H1 (cell line): ENCODE results near the gene PTCH1.

ENCODE experiments used
- ASH2L ChIP-seq: fragments of 200-600, 300-600 bp; sonication (generic); IDR thresholded peaks from one replicate; pipeline ENCODE4 v1.7.1; 2017; ENCODE audit warnings: low read length
- CEBPB ChIP-seq: IDR thresholded peaks from 2 replicates; pipeline ENCODE4 v1.6.1; 2012; ENCODE audit warnings: low read depth, low read length
- POLR2A ChIP-seq, 2 experiments: IDR thresholded peaks; 1 replicate in 1 of 2; 2 replicates in 1 of 2; pipeline ENCODE4 v1.6.1; 2011; ENCODE audit warnings: low read depth in 2 of 2, low read length in 2 of 2, mild to moderate bottlenecking in 2 of 2; ENCODE audit errors: control extremely low read depth in 1 of 2
- POLR2AphosphoS5 ChIP-seq: IDR thresholded peaks from 2 replicates; pipeline ENCODE4 v1.6.1; 2011; ENCODE audit warnings: low read depth, low read length
- RAD21 ChIP-seq, 2 experiments: IDR thresholded peaks in 1 of 2; conservative IDR thresholded peaks in 1 of 2; 2 replicates each; pipeline ENCODE4 v1.6.1; 2011; ENCODE audit warnings: low read depth in 2 of 2, low read length in 2 of 2, improper control_type of control experiment in 1 of 2, inconsistent platforms in 1 of 2, mild to moderate bottlenecking in 1 of 2, moderate library complexity in 1 of 2
- ZNF274 ChIP-seq: IDR thresholded peaks from 2 replicates; pipeline ENCODE4 v1.7.0; 2012; ENCODE audit warnings: low read length, borderline replicate concordance; ENCODE audit errors: extremely low read depth
- TF ChIP-seq, protein P1 (sequence below), 3 experiments: IDR thresholded peaks; 1 replicate in 2 of 3; 2 replicates in 1 of 3; pipeline versions ENCODE4 v1.5.1 to v1.6.1; 2011; ENCODE audit warnings: low read length in 3 of 3, mild to moderate bottlenecking in 3 of 3, inconsistent platforms in 2 of 3, low read depth in 1 of 3, moderate library complexity in 1 of 3; ENCODE audit not compliant: insufficient read depth in 1 of 3; ENCODE audit errors: control extremely low read depth in 1 of 3

DNA sequence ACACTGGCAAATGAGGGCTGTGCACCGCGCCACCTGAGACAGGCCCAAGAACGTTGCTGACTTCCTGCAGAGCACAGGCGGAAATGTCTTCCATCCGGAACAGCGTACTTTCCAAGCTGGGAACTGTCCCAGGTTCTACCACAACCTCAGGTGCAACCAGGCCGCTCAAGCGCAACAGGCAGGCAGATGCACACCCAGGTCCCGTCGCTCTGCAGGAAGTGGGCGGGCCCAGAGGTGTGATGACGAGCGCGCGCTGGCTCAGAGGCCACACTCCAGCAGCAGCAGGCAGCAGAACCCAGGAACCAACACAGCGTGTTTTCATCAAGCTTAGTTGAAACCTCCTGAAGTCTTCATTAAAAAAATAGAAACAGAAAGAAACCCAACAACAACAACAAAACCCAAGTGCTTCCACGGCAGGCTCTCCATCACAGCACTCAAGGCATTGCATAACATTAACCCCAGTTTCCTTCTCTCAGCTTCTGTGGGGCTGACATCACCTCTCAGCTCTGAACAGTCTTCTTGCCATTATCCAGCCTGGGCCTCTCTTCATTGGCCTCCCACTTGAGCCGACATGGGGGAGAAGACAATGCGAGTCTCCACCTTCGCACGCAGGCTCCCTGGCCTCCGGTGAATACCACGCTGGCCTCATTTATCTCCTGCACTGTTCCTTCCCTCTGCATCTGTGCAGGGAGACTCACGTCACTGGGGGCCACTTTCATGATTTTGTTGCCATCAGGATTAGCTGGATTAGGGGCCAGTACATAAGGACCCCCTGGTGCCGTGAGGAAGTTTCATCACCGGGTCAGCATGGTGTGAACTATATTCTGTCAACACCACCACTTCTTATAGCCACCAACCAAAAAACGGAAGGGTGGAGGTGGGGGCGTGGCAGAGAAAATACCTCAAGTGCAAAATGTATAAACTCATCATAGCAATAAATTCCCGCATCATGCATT lies 22.1 kb downstream of the PTCH1 start:
- TF ChIP-seq RAD21 (IDR thresholded peaks at IDR 0.05 in 1 of 2, conservative IDR thresholded peaks at IDR 0.05 in 1 of 2; ENCODE audit: low read depth in 2 of 2, low read length in 2 of 2) (no peak), POLR2A (IDR thresholded peaks at IDR 0.05; ENCODE audit: control extremely low read depth in 1 of 2, low read depth in 2 of 2, low read length in 2 of 2) (no peak), POLR2AphosphoS5 (no peak), ZNF274 (no peak), CEBPB (no peak), ASH2L (no peak)
- TF ChIP-seq, protein P1, sequence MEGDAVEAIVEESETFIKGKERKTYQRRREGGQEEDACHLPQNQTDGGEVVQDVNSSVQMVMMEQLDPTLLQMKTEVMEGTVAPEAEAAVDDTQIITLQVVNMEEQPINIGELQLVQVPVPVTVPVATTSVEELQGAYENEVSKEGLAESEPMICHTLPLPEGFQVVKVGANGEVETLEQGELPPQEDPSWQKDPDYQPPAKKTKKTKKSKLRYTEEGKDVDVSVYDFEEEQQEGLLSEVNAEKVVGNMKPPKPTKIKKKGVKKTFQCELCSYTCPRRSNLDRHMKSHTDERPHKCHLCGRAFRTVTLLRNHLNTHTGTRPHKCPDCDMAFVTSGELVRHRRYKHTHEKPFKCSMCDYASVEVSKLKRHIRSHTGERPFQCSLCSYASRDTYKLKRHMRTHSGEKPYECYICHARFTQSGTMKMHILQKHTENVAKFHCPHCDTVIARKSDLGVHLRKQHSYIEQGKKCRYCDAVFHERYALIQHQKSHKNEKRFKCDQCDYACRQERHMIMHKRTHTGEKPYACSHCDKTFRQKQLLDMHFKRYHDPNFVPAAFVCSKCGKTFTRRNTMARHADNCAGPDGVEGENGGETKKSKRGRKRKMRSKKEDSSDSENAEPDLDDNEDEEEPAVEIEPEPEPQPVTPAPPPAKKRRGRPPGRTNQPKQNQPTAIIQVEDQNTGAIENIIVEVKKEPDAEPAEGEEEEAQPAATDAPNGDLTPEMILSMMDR (IDR thresholded peaks at IDR 0.05; ENCODE audit: control extremely low read depth in 1 of 3, insufficient read depth in 1 of 3, low read depth in 1 of 3, low read length in 3 of 3) = no peak
